Spinal cord (tissue), 10 donors: ENCODE measurements around the gene BDKRB1. TPM values are rescaled to one million over a fixed set of nuclear protein-coding genes. Genes with fewer than 3 reads are reported as not detected.

Experiments
- DNase-seq, 6 donors: peaks; one replicate each; pipeline versions ENCODE4 v3.0.0 to v3.0.0-alpha.2; 2013 to 2015; ENCODE audit warnings: low spot score in 6 of 6, low read depth in 4 of 6
- H3K27ac ChIP-seq: one replicate; pipeline ENCODE4 v1.5.1; 2013; ENCODE audit warnings: low read depth, low read length, control low read depth
- H3K27me3 ChIP-seq: one replicate; pipeline ENCODE4 v1.6.1; 2013; ENCODE audit warnings: low read length; ENCODE audit not compliant: control insufficient read depth, insufficient read depth
- H3K36me3 ChIP-seq: one replicate; pipeline ENCODE4 v1.6.1; 2013; ENCODE audit warnings: low read length; ENCODE audit not compliant: control insufficient read depth, insufficient read depth
- H3K4me1 ChIP-seq: one replicate; pipeline ENCODE4 v1.6.1; 2013; ENCODE audit warnings: low read length; ENCODE audit not compliant: control insufficient read depth, insufficient read depth
- H3K4me3 ChIP-seq: one replicate; pipeline ENCODE4 v1.5.1; 2013; ENCODE audit warnings: low read depth, low read length, control low read depth
- H3K9me3 ChIP-seq: one replicate; pipeline ENCODE4 v1.6.1; 2013; ENCODE audit warnings: low read length; ENCODE audit not compliant: control insufficient read depth, insufficient read depth
- WGBS: methylation state at CpG from one replicate; pipeline ENCODE4 v1.1.5; 2013; ENCODE audit warnings: missing lambda C conversion rate; ENCODE audit not compliant: insufficient coverage; 5-methylcytosine and 5-hydroxymethylcytosine counted together
- polyA plus RNA-seq, 2 donors: library from polyadenylated mRNA; unstranded; fragments of 120-200 nt; gene quantifications; one replicate each; pipeline ENCODE4 v1.2.1, GENCODE V29; 2013; ENCODE audit not compliant: insufficient read length in 2 of 2
- total RNA-seq, 2 donors: library from RNA; depleted of rRNA in 1 of 2; stranded (reverse); fragments of 120-200 nt in 1 of 2; fragments of >200 nt in 1 of 2; gene quantifications; one replicate each; pipeline versions ENCODE4 v1.2.3 to v1.2.4, GENCODE V29; 2013 to 2014
- donor health status: healthy.

The BDKRB1 gene
- total and polyA plus RNA-seq, 4 donors = 0.28 to 0.95 TPM; not detected in 2

DNA sequence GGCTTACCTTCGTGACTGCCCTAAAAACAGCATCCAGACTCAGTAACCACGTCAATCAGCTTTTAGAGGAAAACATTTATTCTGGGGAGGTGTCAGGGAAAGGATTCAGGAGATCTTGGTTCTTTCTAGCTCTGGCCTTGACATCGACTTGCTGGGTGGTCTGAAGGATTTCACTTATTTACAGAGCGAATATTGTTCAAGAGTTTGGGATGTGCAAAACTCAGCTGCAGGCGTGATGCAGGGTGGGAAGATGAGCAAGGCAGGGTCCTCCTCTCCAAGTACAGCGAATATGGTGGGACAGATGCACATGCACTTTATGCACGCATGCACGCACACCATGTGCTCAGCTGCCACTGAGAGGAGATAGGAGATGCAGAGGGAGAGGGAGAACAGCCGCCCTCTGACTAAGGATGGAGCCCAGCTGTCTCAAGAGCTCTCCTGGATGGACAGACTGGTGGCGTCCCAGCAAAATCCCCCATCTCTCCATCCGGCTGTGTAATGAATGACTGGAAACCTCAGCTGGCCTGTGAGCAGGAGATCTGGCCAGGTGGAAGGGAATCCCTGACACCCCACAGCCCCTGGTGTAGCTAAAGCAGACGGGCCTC is 24.4 kb upstream of the BDKRB1 start:
- DNase-seq = peak in 1 of 6 donors; percentile 26
- H3K4me3 ChIP-seq = no peak overlapping the region
- no peaks in the 10 kb centered on the region for H3K36me3 ChIP-seq
- WGBS = 93% methylated on average over 6 of the region's 12 CpGs
- H3K27ac ChIP-seq = no peak overlapping the region
- no peaks in the 10 kb centered on the region for H3K9me3 ChIP-seq
- no peaks in the 10 kb centered on the region for H3K27me3 ChIP-seq
- peaks cover 14% of the 10 kb centered on the region for H3K4me1 ChIP-seq

DNA sequence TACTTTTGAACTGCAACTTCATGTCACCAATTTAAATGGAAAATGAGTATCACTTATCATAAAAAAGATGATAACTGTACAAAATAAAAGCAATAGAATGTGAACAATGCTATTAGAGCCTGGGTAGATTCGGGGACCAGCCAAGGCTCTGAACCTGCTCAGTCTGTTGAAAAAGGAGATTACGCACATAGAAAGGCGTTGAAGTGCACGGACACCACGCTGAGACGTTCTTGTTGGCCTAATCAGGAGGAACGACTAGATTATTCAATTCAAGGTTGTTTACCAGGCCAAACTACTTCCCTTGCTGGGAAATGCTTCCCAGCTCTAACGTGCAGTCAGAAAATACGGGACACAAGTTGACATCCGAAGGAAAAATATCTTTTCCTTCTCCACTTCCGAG is 23.5 kb upstream of the BDKRB1 start:
- 53% methylated on average over 2 of the region's 11 CpGs for WGBS
- Histone ChIP-seq H3K27me3 (no peaks in the 10 kb centered on the region), H3K4me3 (no peak overlapping the region), H3K4me1 (peaks cover 14% of the 10 kb centered on the region), H3K9me3 (no peaks in the 10 kb centered on the region), H3K27ac (no peak overlapping the region), H3K36me3 (no peaks in the 10 kb centered on the region)
- DNase-seq = peak in 1 of 6 donors; percentile 44

DNA sequence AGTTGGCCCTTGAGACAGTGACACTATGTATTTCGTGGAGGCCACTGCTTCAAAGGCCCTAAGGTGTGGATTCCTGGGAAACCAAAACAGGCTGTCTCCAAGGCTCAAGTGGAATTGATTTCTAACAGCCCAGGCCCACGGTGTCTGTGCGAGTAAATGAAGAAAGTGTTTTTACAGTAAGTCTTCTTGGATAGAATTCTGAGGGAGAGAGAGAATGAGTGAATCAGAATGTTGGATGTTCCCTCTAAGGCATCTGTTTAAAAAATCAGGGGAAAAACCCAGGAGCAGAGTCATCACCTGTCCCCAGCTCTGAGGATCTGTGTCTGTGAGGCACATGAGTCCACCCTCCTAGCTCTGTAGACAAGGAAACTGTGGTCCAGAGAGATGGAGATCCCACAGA is 22.3 kb upstream of the BDKRB1 start:
- Histone ChIP-seq H3K36me3 (no peaks in the 10 kb centered on the region), H3K9me3 (no peaks in the 10 kb centered on the region), H3K4me1 (peaks cover 14% of the 10 kb centered on the region), H3K27me3 (no peaks in the 10 kb centered on the region), H3K27ac (no peak overlapping the region), H3K4me3 (no peak overlapping the region)
- 73% methylated on average over 3 of the region's 3 CpGs for WGBS
- DNase-seq = no peak

DNA sequence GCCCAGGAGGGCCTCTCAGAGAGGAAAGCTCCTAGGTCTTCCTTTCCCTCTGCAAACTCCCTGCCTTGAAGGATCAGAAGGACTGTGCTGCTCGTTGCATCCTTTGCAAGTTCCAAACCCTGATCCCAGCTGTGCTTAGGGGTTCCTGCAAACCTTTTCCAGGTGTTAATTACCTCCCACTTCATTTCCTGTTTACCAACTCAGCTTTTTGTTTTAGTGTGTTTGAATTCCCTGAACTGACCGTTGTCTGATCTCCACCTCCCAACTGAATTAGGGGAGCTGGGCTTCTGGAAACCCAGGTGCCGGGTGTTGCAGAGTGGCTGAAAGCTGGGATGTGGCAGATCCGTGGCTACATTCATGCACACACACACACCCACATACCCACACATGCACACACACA is 20.6 kb upstream of the BDKRB1 start:
- no peak for DNase-seq
- H3K4me3 ChIP-seq = no peak overlapping the region
- H3K27ac ChIP-seq = no peak overlapping the region
- no peaks in the 10 kb centered on the region for H3K36me3 ChIP-seq
- no peaks in the 10 kb centered on the region for H3K9me3 ChIP-seq
- 100% methylated on average over 2 of the region's 4 CpGs for WGBS
- H3K27me3 ChIP-seq = no peaks in the 10 kb centered on the region
- peaks cover 14% of the 10 kb centered on the region for H3K4me1 ChIP-seq

DNA sequence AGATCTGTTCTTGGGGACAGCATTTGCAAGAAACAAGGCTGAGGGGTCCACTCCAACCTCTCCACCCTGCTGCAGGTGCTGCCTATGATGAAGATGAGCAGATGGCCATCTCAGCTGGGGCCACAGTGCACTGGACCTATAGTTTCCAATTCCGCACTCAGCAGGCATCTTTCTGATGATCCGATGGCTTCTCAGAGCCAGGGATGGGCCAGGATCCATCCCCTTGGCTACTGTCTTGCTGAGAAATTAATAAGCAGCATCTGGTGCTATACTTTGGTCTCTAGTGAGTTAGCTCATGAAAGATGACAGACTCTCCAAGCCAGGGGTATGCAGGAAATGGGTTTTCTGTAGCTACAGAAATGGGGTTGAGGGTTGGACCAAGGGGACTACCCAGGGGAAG is 18.4 kb upstream of the BDKRB1 start:
- DNase-seq = no peak
- Histone ChIP-seq H3K9me3 (no peaks in the 10 kb centered on the region), H3K36me3 (no peaks in the 10 kb centered on the region), H3K27ac (no peak overlapping the region), H3K4me1 (peaks cover 14% of the 10 kb centered on the region), H3K27me3 (no peaks in the 10 kb centered on the region), H3K4me3 (no peak overlapping the region)
- 88% methylated on average over 2 of the region's 2 CpGs for whole genome bisulfite sequencing

DNA sequence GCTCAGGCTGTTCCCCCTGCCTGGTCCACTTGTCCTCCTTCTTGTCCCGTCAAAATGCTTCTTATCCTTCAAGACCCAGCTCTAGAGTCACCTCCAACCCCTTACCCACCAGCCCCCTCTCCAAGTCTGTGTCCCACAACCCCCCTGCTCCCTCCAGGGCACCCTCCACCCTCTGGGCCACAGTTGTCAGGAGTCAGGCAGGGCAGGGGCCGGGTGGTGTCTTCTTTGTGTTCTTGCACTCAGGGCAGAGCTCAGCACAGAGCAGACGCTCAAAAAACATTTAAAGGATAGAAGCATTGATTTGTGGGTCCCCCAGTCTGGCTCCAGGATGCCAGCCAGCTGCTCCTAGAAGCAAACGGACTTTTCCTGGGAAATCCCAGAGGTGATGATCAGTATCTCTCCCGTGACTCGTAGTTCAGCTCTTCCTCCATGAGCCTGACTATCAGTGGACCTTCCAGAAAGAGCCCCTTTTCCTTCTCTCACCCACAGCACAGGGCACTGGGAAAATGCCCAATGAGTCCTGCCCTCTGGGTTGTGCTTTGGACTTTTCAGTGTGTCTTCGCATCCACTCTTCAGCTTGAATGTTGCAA is 17.2 kb upstream of the BDKRB1 start:
- Histone ChIP-seq H3K4me1 (peaks cover 7% of the 10 kb centered on the region), H3K36me3 (no peaks in the 10 kb centered on the region), H3K9me3 (no peaks in the 10 kb centered on the region), H3K4me3 (no peak overlapping the region), H3K27ac (no peak overlapping the region), H3K27me3 (no peaks in the 10 kb centered on the region)
- WGBS = 88% methylated on average over 7 of the region's 7 CpGs
- no peak for DNase-seq

DNA sequence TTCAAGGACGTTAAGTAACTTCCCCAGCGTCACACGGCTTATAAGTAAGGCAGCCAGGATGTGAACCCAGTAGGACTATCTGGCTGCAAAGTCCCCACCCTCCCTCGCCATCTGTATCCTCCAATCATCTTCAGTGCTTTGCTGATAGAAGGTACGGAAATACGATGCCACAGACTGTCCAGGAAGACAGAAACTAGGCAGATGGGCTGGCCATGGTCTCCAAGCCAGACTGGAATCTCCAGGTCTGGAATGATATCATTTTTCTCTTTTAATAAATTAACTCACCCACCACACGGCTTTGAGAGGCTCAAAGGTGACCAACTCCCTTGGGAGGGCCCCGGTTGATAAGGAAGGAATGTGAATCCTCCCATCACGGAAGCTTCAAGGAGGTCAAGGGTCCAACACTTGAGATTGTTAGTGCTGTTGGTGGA is 16.3 kb upstream of the BDKRB1 start:
- H3K4me3 ChIP-seq = no peak overlapping the region
- no peak for DNase-seq
- no peak overlapping the region for H3K27ac ChIP-seq
- no peaks in the 10 kb centered on the region for H3K27me3 ChIP-seq
- no peaks in the 10 kb centered on the region for H3K9me3 ChIP-seq
- H3K36me3 ChIP-seq = no peaks in the 10 kb centered on the region
- no peaks in the 10 kb centered on the region for H3K4me1 ChIP-seq
- WGBS = 97% methylated on average over 3 of the region's 9 CpGs

DNA sequence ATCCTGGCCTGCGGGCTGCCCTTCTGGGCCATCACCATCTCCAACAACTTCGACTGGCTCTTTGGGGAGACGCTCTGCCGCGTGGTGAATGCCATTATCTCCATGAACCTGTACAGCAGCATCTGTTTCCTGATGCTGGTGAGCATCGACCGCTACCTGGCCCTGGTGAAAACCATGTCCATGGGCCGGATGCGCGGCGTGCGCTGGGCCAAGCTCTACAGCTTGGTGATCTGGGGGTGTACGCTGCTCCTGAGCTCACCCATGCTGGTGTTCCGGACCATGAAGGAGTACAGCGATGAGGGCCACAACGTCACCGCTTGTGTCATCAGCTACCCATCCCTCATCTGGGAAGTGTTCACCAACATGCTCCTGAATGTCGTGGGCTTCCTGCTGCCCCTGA is 15.4 kb upstream of the BDKRB1 start:
- Histone ChIP-seq H3K4me1 (no peaks in the 10 kb centered on the region), H3K27ac (no peak overlapping the region), H3K9me3 (no peaks in the 10 kb centered on the region), H3K4me3 (no peak overlapping the region), H3K36me3 (no peaks in the 10 kb centered on the region), H3K27me3 (no peaks in the 10 kb centered on the region)
- WGBS = 96% methylated on average over 18 of the region's 18 CpGs
- no peak for DNase-seq

DNA sequence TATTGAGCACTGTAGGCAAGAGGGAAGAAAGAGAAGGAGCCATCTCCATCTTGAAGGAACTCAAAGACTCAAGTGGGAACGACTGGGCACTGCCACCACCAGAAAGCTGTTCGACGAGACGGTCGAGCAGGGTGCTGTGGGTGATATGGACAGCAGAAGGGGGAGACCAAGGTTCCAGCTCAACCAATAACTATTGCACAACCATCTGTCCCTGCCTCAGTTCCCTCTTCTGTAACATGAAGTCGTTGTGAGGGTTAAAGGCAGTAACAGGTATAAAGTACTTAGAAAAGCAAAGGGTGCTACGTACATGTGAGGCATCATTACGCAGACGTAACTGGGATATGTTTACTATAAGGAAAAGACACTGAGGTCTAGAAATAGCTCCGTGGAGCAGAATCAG is 13.9 kb upstream of the BDKRB1 start:
- H3K4me3 ChIP-seq = no peak overlapping the region
- 91% methylated on average over 4 of the region's 10 CpGs for WGBS
- H3K4me1 ChIP-seq = no peaks in the 10 kb centered on the region
- no peaks in the 10 kb centered on the region for H3K36me3 ChIP-seq
- no peak overlapping the region for H3K27ac ChIP-seq
- DNase-seq = no peak
- no peaks in the 10 kb centered on the region for H3K27me3 ChIP-seq
- no peaks in the 10 kb centered on the region for H3K9me3 ChIP-seq

DNA sequence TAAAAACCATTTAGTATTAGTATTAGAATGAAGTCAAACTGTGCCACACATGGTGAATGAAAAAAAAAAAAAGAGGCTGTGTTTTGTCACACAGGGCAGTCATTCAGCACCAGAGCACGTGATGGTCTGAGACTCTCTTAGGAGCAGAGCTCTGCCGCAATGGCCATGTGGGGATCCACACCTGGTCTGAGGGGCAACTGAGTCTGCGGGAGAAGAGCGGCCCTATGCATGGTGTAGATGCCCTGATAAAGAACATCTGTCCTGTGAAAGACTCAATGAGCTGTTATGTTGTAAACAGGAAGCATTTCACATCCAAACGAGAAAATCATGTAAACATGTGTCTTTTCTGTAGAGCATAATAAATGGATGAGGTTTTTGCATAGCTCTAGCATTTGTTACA is 12.2 kb upstream of the BDKRB1 start:
- Histone ChIP-seq H3K27ac (no peak overlapping the region), H3K4me1 (no peaks in the 10 kb centered on the region), H3K36me3 (no peaks in the 10 kb centered on the region), H3K27me3 (no peaks in the 10 kb centered on the region), H3K9me3 (no peaks in the 10 kb centered on the region), H3K4me3 (no peak overlapping the region)
- DNase-seq = no peak
- 66% methylated on average over 5 of the region's 5 CpGs for WGBS
